ENCODE results near the gene DUSP28. TPM values are rescaled to one million over a fixed set of nuclear protein-coding genes. Genes with fewer than 3 reads are reported as not detected.

The DUSP28 gene
- total and polyA plus RNA-seq, 10 of the 15 experiments (the other 5 are each of a cell fraction or from before 2014, with no cell fraction given): 2.5 to 12.5 (median 6.4) TPM

DNA sequence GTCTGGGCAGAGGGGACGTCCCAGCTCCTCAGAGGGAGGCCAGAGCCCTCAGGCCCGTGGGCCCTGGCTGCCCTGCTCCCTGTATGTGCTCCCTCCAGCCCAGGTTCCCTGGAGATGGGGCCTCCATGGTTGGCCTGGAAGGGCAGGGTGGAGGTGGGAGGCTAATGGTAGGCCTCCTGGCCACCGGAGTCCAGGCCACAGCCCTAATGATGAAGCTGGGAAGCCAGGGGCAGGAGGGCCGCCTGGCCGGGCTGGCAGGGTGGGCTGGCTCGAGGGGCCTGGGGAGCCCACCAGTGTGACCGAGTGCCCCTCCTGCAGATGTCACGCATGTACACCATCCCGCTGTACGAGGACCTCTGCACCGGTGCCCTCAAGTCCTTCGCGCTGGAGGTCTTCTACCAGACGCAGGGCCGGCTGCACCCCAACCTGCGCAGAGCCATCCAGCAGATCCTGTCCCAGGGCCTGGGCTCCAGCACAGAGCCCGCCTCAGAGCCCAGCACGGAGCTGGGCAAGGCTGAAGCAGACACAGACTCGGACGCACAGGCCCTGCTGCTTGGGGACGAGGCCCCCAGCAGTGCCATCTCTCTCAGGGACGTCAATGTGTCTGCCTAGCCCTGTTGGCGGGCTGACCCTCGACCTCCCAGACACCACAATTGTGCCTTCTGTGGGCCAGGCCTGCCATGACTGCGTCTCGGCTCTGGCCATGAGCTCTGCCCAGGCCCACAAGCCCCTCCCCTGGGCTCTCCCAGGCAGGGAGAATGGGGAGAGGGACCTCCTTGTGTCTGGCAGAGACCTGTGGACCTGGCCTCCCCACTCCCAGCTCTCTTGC is 17.3 kb downstream of the DUSP28 start:
- ChIA-PET POLR2A (interaction anchor here (1.3 kb wide), 1 partner anchor 11 kb away, joined by 4 read pairs; no protein-coding TSS in a partner anchor), CTCF (no interaction called here), RAD21 (ENCODE audit: unreplicated experiment) (no interaction called here), SMC1A (ENCODE audit: uncharacterized antibody, unreplicated experiment) (no interaction called here)
- Histone ChIP-seq H3K9ac (ENCODE audit: control insufficient read depth, insufficient read depth, low read length) (no peak overlapping the region), H3K9me3 (replicated peaks; ENCODE audit: control insufficient read depth, insufficient read depth, low read length) (no peaks in the 10 kb centered on the region; the same call in 2 of the 3 replicates), H3K27me3 (replicated peaks in 1 of 2; ENCODE audit: control insufficient read depth in 2 of 2, insufficient read depth in 2 of 2, low read length in 1 of 2) (no peaks in the 10 kb centered on the region), H3K4me3 (no peak overlapping the region), H3K36me3 (ENCODE audit: control insufficient read depth in 2 of 2, insufficient read depth in 2 of 2, low read length in 1 of 2) (peaks cover 0 to 7% of the 10 kb centered on the region in 2 experiments; a peak in 3 of 4 replicates), H3K79me2 (ENCODE audit: control insufficient read depth, insufficient read depth, low read length) (peaks cover 5% of the 10 kb centered on the region), H3K27ac (ENCODE audit: control insufficient read depth, insufficient read depth) (no peak overlapping the region), H3K4me1 (ENCODE audit: control insufficient read depth, insufficient read depth, low read length) (peaks cover 25% of the 10 kb centered on the region), H2AFZ (ENCODE audit: control insufficient read depth, low read depth, low read length) (no peak overlapping the region), H4K20me1 (ENCODE audit: control insufficient read depth, insufficient read depth) (no peaks in the 10 kb centered on the region; the same call in 1 of the 2 replicates), H3K4me2 (ENCODE audit: control insufficient read depth, insufficient read depth) (no peak overlapping the region)
- DNase-seq (ENCODE audit: low read depth, low spot score) (no peak), ATAC-seq (no peak), FAIRE-seq (no peak)
- intact Hi-C loops (cut with micrococcal nuclease; ENCODE audit: unreplicated experiment): no loop called here
- TF ChIP-seq POLR2A (IDR thresholded peaks at IDR 0.05; ENCODE audit: low read depth, low read length) (peak; percentile 21; the same call in 1 of the 2 replicates), MLLT1 (IDR thresholded peaks at IDR 0.05) (no peak)
- 97% methylated on average over 24 of the region's 26 CpGs for WGBS (ENCODE audit: insufficient coverage, insufficient replicate concordance, low lambda C conversion rate, missing lambda C conversion rate)
- BruUV-seq (replicated peaks): no TSS peak
- in situ Hi-C loops (cut with MboI): no loop called here

GRCh38 chr2:240578110-240578450 is 17.9 kb downstream of the DUSP28 start:
- Histone ChIP-seq H3K4me3 (no peak overlapping the region), H3K4me1 (ENCODE audit: control insufficient read depth, insufficient read depth, low read length) (peaks cover 27% of the 10 kb centered on the region), H3K27ac (ENCODE audit: control insufficient read depth, insufficient read depth) (no peak overlapping the region), H3K79me2 (ENCODE audit: control insufficient read depth, insufficient read depth, low read length) (peaks cover 6% of the 10 kb centered on the region), H3K9me3 (replicated peaks; ENCODE audit: control insufficient read depth, insufficient read depth, low read length) (no peaks in the 10 kb centered on the region; the same call in 2 of the 3 replicates), H3K4me2 (ENCODE audit: control insufficient read depth, insufficient read depth) (no peak overlapping the region), H2AFZ (ENCODE audit: control insufficient read depth, low read depth, low read length) (no peak overlapping the region), H4K20me1 (ENCODE audit: control insufficient read depth, insufficient read depth) (no peaks in the 10 kb centered on the region; the same call in 1 of the 2 replicates), H3K9ac (ENCODE audit: control insufficient read depth, insufficient read depth, low read length) (no peak overlapping the region), H3K36me3 (ENCODE audit: control insufficient read depth in 2 of 2, insufficient read depth in 2 of 2, low read length in 1 of 2) (peaks cover 0 to 7% of the 10 kb centered on the region in 2 experiments; a peak in 3 of 4 replicates), H3K27me3 (replicated peaks in 1 of 2; ENCODE audit: control insufficient read depth in 2 of 2, insufficient read depth in 2 of 2, low read length in 1 of 2) (no peaks in the 10 kb centered on the region)
- FAIRE-seq: no peak
- ChIA-PET SMC1A (ENCODE audit: uncharacterized antibody, unreplicated experiment) (no interaction called here), POLR2A (interaction anchor here (1.3 kb wide), 1 partner anchor 12 kb away, joined by 4 read pairs; no protein-coding TSS in a partner anchor), RAD21 (ENCODE audit: unreplicated experiment) (no interaction called here), CTCF (no interaction called here)
- ATAC-seq: no peak
- intact Hi-C loops (cut with micrococcal nuclease; ENCODE audit: unreplicated experiment) (no loop called here), in situ Hi-C loops (cut with MboI) (no loop called here)
- BruUV-seq (replicated peaks): no TSS peak
- 98% methylated on average over 9 of the region's 9 CpGs for WGBS (ENCODE audit: insufficient coverage, insufficient replicate concordance, low lambda C conversion rate, missing lambda C conversion rate)
- no peak for DNase-seq (ENCODE audit: low read depth, low spot score)
- no peak for TF ChIP-seq IKZF1 (conservative IDR thresholded peaks at IDR 0.05)
- no peak for TF ChIP-seq TCF7 (IDR thresholded peaks at IDR 0.05; ENCODE audit: borderline replicate concordance)
- TF ChIP-seq, protein P1, sequence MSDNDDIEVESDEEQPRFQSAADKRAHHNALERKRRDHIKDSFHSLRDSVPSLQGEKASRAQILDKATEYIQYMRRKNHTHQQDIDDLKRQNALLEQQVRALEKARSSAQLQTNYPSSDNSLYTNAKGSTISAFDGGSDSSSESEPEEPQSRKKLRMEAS (IDR thresholded peaks at IDR 0.05; ENCODE audit: low read depth, low read length): no peak
- TF ChIP-seq RELB (IDR thresholded peaks at IDR 0.05; ENCODE audit: low read depth): no peak
- TF ChIP-seq RFX5 (IDR thresholded peaks at IDR 0.05; ENCODE audit: low read depth, low read length): no peak
- TF ChIP-seq CHD1 (IDR thresholded peaks at IDR 0.05; ENCODE audit: low read depth, low read length): no peak
- TF ChIP-seq NKRF (conservative IDR thresholded peaks at IDR 0.05): no peak
